Forelimb muscle (tissue), 1 donor: ENCODE data around the gene PLEKHD1. TPM values are rescaled to one million over a fixed set of nuclear protein-coding genes. Genes with fewer than 3 reads are reported as not detected.
"Not testable (repeated sequence)": the region's sequence is repeated elsewhere in the genome, so short reads cannot be mapped to it uniquely, and the experiment has no call there.

Experiments used
- DNase-seq: peaks from one replicate; pipeline ENCODE4 v3.0.0-alpha.2; 2013; ENCODE audit warnings: low read depth
- polyA plus RNA-seq: library from polyadenylated mRNA; unstranded; fragments of 120-200 nt; gene quantifications from one replicate; pipeline ENCODE4 v1.2.1, GENCODE V29; 2013; ENCODE audit not compliant: insufficient read length

The PLEKHD1 gene
- polyA plus RNA-seq, result 0.68 TPM

DNA sequence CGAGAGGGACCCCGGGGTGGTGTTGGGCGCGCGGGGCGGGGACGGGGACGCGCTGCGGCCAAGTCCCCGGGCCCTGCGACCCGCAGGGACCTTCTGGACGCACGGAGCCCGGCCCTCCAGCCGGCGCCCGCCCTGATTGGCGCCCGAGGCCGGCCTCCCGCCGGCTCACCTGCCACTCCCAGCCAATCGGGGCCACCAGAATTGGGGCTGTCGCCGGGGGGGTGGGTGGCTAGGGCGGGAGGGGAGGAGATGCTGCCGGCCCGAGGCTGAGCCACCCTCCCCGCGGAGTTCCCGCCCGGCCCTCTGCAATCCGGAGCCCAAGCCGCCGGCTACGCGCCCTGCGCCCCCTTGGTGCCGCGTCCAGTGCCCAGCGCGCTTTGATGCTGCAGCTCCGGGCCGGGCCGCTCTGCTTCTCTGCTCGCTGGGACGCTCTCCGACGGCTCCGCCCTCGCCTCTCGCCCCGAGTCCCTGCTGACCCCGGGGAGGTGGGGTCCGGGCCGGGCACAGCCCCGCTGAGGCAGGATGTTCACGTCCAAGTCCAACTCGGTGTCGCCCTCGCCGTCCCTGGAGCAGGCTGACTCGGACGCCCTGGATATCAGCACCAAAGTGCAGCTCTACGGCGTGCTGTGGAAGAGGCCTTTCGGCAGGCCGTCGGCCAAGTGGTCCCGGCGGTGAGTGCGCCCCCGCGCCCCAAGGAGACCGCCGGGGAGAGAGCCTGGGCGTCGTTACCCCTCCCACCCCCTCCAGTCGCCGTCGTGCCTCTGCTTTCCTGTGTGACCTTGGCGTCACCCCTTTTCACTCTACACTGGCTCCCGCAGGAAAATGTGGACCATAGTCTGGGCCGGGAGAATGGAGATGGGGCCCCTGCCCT lies at the start of gene PLEKHD1:
TSS of gene PLEKHD1 (plus strand) at position 285 of the 871 bp plus-strand sequence. CDS start at position 523, 238 bp downstream.
- DNase-seq, result no peak

- DNase-seq, result no peak
Measured at GRCh38 chr14:69439521-69440270, 44.8 kb upstream of the PLEKHD1 start.

DNA sequence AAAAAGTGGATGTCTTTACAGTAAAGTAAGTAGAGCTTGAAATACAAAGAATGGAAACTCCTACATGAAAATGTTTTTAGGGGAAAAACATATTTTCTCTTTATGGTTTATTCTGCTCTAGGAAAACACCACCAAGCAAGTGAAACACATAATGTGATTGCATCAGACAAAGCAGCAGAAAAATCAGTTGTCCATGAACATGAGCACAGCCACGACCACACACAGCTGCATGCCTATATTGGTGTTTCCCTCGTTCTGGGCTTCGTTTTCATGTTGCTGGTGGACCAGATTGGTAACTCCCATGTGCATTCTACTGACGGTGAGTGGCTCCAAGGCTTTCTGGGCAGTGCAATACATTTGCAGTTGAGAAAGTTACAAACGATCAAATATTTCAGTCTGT lies 42.6 kb upstream of the PLEKHD1 start:
- DNase-seq, result no peak

- no peak for DNase-seq
Measured at GRCh38 chr14:69443296-69443805, 41.2 kb upstream of the PLEKHD1 start.

DNA sequence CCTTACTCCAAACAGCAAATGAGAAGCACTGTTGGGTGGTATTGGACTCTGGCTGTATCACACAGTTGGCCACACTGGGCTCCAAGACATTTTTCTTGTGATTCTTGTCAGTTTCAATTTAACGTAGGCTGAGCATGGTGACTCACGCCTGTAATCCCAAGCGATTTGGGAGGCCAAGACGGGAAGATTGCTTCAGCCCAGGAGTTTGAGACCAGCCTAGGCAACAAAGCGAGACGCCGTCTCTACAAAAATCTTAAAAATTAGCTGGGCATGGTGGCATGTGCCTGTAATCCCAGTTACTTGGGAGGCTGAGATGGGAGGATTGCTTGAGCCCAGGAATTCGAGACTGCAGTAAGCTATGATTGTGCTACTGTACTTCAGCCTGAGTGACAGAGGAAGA lies 35.3 kb upstream of the PLEKHD1 start:
- no peak for DNase-seq

- DNase-seq, result no peak
Measured at GRCh38 chr14:69451941-69452340, 32.6 kb upstream of the PLEKHD1 start.

- DNase-seq, result no peak
Measured at GRCh38 chr14:69458350-69458749, 26.2 kb upstream of the PLEKHD1 start.

GRCh38 chr14:69459122-69459521 lies 25.4 kb upstream of the PLEKHD1 start:
- DNase-seq, result no peak

- DNase-seq, result peak; percentile 55
Measured at GRCh38 chr14:69460093-69460701, 24.3 kb upstream of the PLEKHD1 start.

- DNase-seq, result no peak
Measured at GRCh38 chr14:69464379-69464778, 20.1 kb upstream of the PLEKHD1 start.

DNA sequence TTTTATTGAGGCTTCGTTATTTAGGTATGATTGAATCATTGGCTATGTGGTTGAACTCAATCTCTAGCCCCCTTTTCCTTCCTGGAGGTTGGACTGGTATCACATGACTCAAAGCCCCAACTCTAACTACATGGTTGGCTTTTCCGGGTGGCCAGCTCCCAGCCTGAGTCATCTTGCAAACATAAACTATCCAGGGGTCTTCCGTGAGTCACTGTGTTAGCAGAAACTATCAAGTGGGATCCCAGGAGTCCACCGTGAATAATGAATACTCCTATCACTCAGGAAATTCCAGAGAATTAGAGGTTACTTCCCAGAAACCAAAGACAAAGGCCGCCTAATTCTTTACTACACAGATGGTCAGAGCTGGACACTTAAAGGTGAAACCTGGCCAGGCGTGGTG lies 19.7 kb upstream of the PLEKHD1 start:
- no peak for DNase-seq

DNA sequence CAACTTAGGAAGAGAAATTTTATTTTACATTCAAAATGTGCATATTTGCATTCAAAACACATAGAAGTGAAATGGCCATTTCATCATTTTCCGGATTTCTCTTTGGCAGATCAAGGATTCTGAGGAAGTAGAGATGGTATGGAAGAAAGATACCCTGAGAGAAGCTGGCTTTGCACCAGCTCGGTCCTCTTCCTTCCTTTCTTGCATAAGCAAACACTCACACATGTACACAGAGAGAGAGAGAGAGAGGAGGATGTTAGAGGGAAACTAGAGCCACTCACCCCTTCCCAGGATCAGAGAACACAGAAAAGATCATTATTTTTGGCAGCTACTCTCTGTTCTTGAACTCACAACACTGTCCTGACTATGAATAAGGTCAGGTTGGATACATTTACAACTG lies 15.6 kb upstream of the PLEKHD1 start:
- no peak for DNase-seq

- no peak for DNase-seq
Measured at GRCh38 chr14:69471436-69471835, 13.1 kb upstream of the PLEKHD1 start.

DNA sequence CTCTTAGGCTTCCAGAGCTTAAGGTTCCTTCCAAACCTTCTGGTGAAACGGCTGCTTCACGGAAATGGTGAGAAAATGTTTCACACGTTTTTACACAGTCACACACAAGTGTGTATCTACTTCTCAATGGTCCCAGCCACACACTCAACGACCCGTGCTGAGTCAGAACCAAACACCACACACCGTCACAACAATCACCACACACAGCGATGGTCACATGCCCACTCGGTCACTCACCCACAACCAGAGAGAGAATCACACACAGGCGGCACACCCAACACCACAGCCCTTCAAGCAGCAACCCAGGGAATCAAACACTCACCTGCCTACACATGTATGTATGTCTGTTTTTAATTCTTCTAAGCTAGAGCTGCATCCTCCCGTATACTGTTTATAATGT lies 12.6 kb upstream of the PLEKHD1 start:
- no peak for DNase-seq

DNA sequence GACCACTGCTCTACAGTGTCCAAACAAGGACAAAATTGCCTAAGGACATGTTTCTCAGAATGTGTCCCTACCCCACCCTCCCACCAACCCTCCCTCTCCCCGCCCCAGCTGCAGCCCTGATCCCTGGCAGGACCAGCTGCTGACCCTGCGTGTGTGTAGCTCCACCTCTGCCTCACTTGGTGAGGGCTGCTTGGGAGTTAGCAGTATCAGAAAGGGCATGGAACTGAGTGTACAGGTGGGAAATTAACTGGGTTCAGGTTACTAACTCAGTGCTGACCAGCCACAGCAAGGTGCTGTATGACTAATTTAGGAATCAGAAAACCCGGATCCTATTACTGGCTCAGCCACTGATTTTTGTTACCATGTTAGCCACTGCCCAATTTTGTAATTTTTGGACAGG lies 11.3 kb upstream of the PLEKHD1 start:
- no peak for DNase-seq

DNA sequence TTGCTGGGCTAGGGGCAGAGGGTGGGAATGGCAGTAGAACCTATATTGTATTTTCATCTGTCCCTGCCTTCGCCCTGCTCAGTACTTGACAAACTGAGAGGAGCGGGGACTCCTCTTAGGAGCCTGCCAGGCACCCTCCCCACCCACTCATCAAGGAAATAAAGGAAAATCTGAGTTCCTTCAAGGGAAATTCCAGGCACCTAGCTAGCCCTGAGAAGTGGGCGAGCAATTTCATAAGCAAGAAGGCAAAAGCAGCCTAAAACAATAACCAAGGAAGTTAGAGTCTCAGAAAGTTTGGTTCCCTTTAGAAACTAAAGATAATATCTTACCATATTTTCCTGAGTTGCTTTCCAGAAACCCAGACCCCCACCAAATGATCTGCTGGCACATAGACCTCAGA lies 10.6 kb upstream of the PLEKHD1 start:
- DNase-seq, result no peak

DNA sequence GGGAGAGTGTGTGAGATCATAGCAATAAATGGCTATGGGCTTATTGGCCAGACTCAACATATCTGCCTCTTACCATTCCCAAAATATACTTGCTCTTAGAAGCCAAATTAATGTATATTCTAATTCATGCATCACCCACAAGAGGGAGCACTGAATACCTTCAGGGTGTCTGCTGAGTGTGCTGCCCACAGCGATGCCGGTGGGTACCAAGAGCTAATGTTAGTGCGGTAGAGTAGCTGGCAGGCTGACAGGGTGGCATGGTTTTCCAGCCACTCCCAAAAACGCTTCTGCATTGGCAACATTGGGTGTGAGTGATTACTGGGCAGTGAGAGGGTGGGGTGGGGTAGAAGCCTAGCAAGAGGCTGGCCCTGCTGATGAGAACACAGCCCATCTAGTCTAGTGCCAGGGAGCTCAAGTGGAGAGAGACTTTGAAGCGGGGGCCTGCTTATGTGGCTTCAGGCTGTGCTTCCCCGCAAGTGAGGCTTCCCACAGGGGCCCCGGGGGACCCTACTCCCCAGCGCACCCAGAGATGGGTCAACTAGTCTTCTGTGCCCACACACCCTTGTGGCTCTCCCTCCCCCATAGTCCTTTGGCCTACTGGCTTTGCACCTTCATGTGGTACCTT lies 9.2 kb upstream of the PLEKHD1 start:
- no peak for DNase-seq

DNA sequence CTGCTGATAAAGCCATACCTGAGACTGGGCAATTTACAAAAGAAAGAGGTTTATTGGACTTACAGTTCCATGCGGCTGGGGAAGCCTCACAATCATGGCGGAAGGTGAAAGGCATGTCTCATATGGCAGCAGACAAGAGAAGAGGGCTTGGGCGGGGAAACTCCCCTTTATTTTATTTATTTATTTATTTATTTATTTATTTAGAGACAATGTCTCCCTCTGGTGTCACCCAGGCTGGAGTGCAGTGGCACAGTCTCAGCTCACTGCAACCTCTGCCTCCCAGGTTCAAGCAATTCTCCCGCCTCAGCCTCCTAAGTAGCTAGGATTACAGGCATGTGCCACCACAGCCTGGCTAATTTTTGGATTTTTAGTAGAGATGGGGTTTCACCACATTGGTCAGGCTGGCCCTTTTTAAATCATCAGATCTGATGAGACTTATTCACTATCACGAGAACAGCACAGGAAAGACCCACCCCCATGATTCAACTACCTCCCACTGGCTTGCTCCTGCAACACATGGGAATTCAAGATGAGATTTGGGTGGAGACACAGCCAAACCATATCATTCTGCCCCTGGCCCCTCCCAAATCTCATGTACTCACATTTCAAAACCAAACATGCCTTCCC lies 7.6 kb upstream of the PLEKHD1 start:
- DNase-seq, result not testable (repeated sequence)

DNA sequence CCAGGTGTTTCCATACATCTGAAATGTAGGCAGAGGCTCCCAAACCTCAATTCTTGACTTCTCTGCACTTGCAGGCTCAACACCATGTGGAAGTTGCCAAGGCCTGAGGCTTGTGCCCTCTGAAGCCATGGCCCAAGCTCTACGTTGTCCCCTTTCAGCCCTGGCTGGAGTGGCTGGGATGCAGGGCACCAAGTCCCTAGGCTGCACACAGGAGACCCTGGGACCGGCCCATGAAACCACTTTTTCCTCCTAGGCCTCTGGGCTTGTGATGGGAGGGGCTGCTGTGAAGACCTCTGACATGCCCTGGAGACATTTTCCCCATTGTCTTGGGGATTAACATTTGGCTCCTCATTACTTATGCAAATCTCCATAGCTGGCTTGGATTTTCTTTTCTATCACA lies 6.5 kb upstream of the PLEKHD1 start:
- not testable (repeated sequence) for DNase-seq

DNA sequence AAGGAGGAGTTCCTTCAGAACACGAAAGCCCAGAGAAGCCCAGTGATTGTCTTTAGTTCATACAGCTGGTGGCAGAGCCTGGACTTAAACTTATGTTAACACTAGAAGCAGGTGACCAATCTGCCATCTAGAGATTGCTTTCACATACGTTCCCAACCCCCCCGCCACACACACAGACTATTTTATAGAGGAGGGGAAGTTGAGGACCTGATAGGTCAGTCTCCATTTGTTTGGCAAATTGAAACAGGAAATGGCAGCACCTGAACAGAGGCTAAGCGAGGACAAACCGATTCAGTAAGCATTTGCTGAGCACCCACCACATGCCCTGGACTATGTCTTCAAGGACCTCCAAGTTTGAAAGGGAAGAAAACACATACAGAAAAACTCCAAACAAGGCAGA lies 4.8 kb upstream of the PLEKHD1 start:
- no peak for DNase-seq

- no peak for DNase-seq
Measured at GRCh38 chr14:69480136-69480535, 4.4 kb upstream of the PLEKHD1 start.
